ENCODE measurements around the gene POLR1D. TPM values are rescaled to one million over a fixed set of nuclear protein-coding genes. Genes with fewer than 3 reads are reported as not detected.
"Not testable (repeated sequence)": the region's sequence is repeated elsewhere in the genome, so short reads cannot be mapped to it uniquely, and the experiment has no call there.

The POLR1D gene
- total RNA-seq, 1 donor from 2014 or later = 81.1 TPM

DNA sequence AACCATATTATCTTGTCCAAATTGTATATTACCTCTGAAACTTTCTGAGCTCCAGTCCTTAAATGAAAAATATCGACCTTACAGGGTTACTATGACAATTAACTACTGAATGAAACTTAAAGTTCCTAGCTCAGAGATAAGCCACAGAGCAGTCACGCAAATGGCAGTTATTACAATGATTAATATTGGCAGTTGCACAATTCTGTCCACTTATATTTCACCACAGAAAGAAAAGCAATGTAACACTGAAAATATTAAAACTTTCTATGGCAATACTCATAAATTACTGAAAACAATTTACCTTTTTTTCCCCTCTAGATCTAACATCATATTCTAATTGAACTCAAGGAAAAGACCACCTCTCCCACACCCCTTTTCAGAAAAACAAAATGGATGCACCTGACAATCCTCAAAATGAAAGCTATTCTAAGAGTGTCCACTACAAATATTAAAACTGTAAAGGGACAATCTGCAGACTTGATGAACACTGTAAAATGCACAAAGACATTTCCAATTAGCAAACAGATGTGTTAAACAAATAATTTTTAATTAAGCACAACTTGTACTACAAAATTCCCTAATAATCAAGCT lies 16.0 kb upstream of the POLR1D start:
- intact Hi-C loops (cut with DNase I) = no loop called here
- ATAC-seq (ENCODE audit: poor library complexity) (no peak), DNase-seq (no peak)

GRCh38 chr13:27607125-27607524 lies 14.6 kb upstream of the POLR1D start:
- ATAC-seq (ENCODE audit: poor library complexity) = peak; percentile 73
- no peak for DNase-seq
- intact Hi-C loops (cut with DNase I) = no loop called here

DNA sequence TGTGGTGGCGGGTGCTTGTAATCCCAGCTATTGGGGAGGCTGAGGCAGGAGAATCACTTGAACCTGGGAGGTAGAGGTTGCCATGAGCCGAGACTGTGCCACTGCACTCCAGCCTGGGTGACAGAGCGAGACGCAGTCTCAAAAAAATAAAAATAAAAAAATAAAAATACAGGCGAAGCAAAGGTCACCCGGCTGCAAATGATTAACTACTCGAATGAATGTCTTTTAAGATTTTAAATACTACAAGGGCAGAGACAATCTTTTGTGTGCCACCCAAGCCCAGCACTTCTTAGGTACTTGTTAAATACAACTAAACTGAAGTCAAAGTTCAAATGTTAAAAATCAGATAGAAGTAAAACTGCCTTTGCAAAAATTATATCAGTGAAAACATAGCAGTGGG lies 8.1 kb upstream of the POLR1D start:
- ATAC-seq (ENCODE audit: poor library complexity) = no peak
- intact Hi-C loops (cut with DNase I) = no loop called here
- DNase-seq = no peak

- ATAC-seq (ENCODE audit: poor library complexity) (no peak), DNase-seq (no peak)
- intact Hi-C loops (cut with DNase I) = no loop called here
These were observed 3.8 kb upstream of the POLR1D start for GRCh38 chr13:27617881-27618321.

- DNase-seq (no peak), ATAC-seq (ENCODE audit: poor library complexity) (no peak)
- intact Hi-C loops (cut with DNase I) = no loop called here
These were observed 2.5 kb upstream of the POLR1D start for GRCh38 chr13:27619093-27619727.

- ATAC-seq (ENCODE audit: poor library complexity) (peak; percentile 45), DNase-seq (no peak)
- intact Hi-C loops (cut with DNase I) = loop anchor here (10.0 kb wide), 1 partner anchor 195 kb away; the partner anchor contains the start of gene GTF3A
These were observed 1.8 kb upstream of the POLR1D start for GRCh38 chr13:27619728-27620376.

DNA sequence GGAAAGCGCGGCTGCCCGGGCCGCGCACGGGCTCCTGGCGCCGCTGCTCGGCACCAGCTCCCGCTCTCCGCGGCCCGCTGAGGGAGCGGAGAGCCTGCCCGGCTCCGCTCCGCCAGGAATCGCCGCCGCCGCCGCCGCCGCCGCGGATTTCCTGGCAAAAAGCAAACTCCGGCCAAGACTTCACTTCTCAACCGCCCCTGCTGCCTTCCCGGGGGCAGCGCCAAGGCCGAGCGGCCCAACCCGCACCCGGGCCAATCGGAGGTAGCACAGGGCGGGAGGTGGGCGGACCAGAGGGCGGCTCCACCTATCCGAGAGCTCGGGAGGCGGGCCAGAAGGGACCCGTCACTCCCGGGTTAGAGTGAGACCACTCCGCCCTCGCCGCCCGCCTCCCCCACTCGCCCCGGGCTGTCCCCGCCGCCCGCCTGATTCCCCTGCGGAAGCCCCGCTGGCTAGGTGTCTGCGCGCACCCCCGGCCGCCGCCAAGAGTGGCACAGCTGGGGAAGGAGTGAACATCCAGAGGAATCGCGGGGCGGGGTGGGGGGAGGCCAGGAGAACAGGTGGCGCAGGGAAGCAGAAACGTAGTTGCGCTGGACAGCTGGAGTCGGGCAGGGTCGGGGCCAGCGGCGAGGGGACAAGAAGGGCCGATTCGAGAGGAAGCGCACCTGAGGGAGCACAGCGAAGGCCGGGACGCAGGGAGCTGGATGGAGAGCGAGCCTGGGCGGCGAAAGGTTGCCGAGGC lies 1.1 kb upstream of the POLR1D start, which contains the start of gene LNX2:
Gene LNX2, minus strand, starts transcription at position 153 of the 739 bp plus-strand sequence. CDS start 38,826 bp downstream, outside the sequence.
- intact Hi-C loops (cut with DNase I) = loop anchor here (10.0 kb wide), 1 partner anchor 196 kb away; the partner anchor contains the start of gene GTF3A
- ATAC-seq (ENCODE audit: poor library complexity) = peak; percentile 96
- DNase-seq = peak; percentile 99

DNA sequence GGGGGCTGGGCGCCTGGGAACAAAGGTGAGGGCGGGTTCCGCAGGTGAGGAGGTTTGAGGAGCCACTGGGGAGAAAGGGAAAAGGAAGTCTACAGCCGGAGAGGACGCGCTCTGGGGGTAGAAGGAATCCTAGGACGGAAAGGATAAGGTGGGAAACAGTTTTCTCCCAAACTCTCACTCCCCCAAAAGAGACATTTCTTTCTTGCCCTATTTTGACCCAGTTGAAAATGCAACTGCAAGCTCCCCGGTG lies 651 bp upstream of the POLR1D start:
- intact Hi-C loops (cut with DNase I) = loop anchor here (10.0 kb wide), 1 partner anchor 196 kb away; the partner anchor contains the start of gene GTF3A
- no peak for ATAC-seq (ENCODE audit: poor library complexity)

GRCh38 chr13:27622102-27622820 lies 569 bp downstream of the POLR1D start:
- DNase-seq (no peak), ATAC-seq (ENCODE audit: poor library complexity) (no peak)
- intact Hi-C loops (cut with DNase I) = loop anchor here (10.0 kb wide), 1 partner anchor 197 kb away; the partner anchor contains the start of gene GTF3A

More for the DNA sequence above, 651 bp upstream of the POLR1D start:
- no peak for DNase-seq

DNA sequence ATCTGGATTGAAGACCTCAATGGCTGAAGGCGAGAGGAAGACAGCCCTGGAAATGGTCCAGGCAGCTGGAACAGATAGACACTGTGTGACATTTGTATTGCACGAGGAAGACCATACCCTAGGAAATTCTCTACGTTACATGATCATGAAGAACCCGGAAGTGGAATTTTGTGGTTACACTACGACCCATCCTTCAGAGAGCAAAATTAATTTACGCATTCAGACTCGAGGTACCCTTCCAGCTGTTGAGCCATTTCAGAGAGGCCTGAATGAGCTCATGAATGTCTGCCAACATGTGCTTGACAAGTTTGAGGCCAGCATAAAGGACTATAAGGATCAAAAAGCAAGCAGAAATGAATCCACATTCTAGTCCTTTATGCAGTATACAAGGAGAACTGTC lies 1.2 kb downstream of the POLR1D start:
- intact Hi-C loops (cut with DNase I) = loop anchor here (10.0 kb wide), 1 partner anchor 198 kb away; the partner anchor contains the start of gene GTF3A
- DNase-seq = no peak
- no peak for ATAC-seq (ENCODE audit: poor library complexity)

- no peak for DNase-seq
- intact Hi-C loops (cut with DNase I) = loop anchor here (10.0 kb wide), 1 partner anchor 199 kb away; the partner anchor contains the start of gene GTF3A
- ATAC-seq (ENCODE audit: poor library complexity) = no peak
These were observed 2.4 kb downstream of the POLR1D start for GRCh38 chr13:27624071-27624470.

DNA sequence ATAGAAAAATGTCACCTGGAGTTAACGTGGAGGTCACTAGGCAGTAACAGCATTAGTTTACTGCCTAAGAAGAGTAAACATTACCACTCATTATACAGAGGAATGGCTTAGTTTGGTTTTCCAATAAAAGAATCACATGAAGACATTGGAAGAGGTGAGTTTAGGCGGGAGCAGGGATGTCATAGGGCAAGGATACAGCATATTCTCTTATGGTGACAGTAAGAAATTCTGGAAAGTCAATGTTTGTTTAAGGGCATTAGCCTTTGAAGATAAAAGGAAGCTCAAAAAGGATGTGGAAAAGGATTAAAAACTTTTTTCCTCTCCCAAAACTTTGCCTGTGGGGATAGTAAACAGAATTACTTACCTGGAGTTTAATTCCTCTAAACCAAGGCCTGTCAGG lies 4.1 kb downstream of the POLR1D start:
- intact Hi-C loops (cut with DNase I) = loop anchor here (10.0 kb wide), 1 partner anchor 201 kb away; the partner anchor contains the start of gene GTF3A
- no peak for DNase-seq
- no peak for ATAC-seq (ENCODE audit: poor library complexity)

GRCh38 chr13:27627380-27627779 lies 5.7 kb downstream of the POLR1D start:
- DNase-seq (no peak), ATAC-seq (ENCODE audit: poor library complexity) (no peak)
- intact Hi-C loops (cut with DNase I) = loop anchor here (10.0 kb wide), 1 partner anchor 203 kb away; the partner anchor contains the start of gene GTF3A

- no peak for DNase-seq
- intact Hi-C loops (cut with DNase I) = loop anchor here (10.0 kb wide), 1 partner anchor 203 kb away; the partner anchor contains the start of gene GTF3A
- ATAC-seq (ENCODE audit: poor library complexity) = no peak
These were observed 6.4 kb downstream of the POLR1D start for GRCh38 chr13:27628081-27628480.

DNA sequence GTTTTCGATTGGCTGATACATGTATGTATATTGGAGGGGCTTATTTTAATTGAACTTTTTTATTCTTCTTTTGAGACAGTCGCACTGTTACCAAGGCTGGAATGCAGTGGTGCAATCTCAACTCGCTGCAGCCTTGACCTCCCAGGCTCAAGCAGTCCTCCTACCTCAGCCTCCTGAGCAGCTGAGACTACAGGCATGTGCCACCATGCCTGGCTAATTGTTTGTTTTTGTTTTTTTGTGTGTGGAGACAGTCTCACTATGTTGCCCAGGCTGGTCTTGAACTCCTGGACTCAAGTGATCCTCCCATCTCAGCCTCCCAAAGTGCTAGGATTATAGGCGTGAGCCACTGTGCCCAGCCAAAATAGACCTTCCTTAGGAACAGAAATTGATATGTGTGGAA lies 7.1 kb downstream of the POLR1D start:
- intact Hi-C loops (cut with DNase I) = loop anchor here (10.0 kb wide), 1 partner anchor 204 kb away; the partner anchor contains the start of gene GTF3A
- not testable (repeated sequence) for ATAC-seq (ENCODE audit: poor library complexity); DNase-seq

GRCh38 chr13:27631156-27631555 lies 9.5 kb downstream of the POLR1D start:
- intact Hi-C loops (cut with DNase I) = no loop called here
- DNase-seq (no peak), ATAC-seq (ENCODE audit: poor library complexity) (no peak)

- DNase-seq = no peak
- ATAC-seq (ENCODE audit: poor library complexity) = no peak
- intact Hi-C loops (cut with DNase I) = no loop called here
These were observed 10.0 kb downstream of the POLR1D start for GRCh38 chr13:27631665-27632064.

DNA sequence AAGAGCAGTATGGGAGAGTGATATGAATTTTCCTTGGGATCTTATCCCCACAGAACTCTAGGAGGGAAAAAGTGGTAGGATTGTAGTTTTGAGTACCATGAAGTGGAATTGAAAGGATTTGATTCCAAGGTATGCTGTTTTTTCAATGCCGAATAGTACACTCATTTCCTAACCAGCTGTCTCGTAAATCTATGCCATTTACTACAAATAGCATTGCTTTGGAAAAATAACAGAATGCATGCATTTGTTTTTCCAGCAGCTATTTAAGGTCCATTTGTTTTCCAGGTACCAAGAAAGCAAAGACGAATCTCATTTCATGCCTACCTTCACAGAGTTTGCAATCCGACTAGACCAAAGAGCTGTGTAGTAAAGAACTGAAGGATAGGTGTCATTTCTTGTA lies 10.5 kb downstream of the POLR1D start:
- intact Hi-C loops (cut with DNase I) = no loop called here
- no peak for DNase-seq
- no peak for ATAC-seq (ENCODE audit: poor library complexity)
